Uterus (tissue), 2 donors: ENCODE data around the gene SHB.

Experiments
- CTCF ChIP-seq, 4 experiments: fragments of 200-600 bp in 2 of 4; fragments of 450-650 bp in 2 of 4; sonication (generic) in 2 of 4; IDR thresholded peaks; one replicate each; pipeline ENCODE4 v1.5.1; 2016 to 2019; ENCODE audit warnings: antibody characterized with exemption in 4 of 4, mild to moderate bottlenecking in 2 of 4, moderate library complexity in 1 of 4
- POLR2A ChIP-seq, 2 donors: fragments of 450-650 bp; IDR thresholded peaks; one replicate each; pipeline ENCODE4 v1.6.1; 2016; ENCODE audit warnings: antibody characterized with exemption in 2 of 2, mild to moderate bottlenecking in 1 of 2, moderate library complexity in 1 of 2

DNA sequence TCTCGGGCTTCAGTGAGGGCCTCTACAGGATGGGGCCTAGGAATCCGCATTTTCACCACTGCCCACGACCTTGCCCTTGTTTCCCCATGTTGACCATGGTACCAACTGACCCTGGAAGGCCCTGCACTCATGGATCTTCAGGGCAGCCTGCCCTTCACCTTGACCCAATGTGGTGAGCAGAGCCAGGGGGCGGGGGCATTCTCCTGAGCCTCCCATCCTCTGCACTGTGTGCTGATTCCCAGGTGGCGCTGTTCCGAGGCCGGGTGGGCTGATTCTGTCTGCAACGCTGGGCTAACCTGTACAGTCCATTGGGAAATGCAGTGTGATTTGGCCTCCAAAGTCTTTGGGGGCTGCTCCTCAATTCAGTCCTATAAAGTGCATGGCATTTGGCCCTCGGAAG lies 68.7 kb downstream of the SHB start:
- TF ChIP-seq POLR2A (IDR thresholded peaks at IDR 0.05) = no peak
- no peak for TF ChIP-seq CTCF (IDR thresholded peaks at IDR 0.05)
